ENCODE measurements around the gene MGAT4D.
"Not testable (repeated sequence)": the region's sequence is repeated elsewhere in the genome, so short reads cannot be mapped to it uniquely, and the experiment has no call there.

The MGAT4D gene

GRCh38 chr4:140450352-140450751 lies 47.7 kb downstream of the MGAT4D start:
- TF ChIP-seq, protein P1, sequence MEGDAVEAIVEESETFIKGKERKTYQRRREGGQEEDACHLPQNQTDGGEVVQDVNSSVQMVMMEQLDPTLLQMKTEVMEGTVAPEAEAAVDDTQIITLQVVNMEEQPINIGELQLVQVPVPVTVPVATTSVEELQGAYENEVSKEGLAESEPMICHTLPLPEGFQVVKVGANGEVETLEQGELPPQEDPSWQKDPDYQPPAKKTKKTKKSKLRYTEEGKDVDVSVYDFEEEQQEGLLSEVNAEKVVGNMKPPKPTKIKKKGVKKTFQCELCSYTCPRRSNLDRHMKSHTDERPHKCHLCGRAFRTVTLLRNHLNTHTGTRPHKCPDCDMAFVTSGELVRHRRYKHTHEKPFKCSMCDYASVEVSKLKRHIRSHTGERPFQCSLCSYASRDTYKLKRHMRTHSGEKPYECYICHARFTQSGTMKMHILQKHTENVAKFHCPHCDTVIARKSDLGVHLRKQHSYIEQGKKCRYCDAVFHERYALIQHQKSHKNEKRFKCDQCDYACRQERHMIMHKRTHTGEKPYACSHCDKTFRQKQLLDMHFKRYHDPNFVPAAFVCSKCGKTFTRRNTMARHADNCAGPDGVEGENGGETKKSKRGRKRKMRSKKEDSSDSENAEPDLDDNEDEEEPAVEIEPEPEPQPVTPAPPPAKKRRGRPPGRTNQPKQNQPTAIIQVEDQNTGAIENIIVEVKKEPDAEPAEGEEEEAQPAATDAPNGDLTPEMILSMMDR (IDR thresholded peaks at IDR 0.05; ENCODE audit: low read depth, low read length) = no peak
- TF ChIP-seq POLR2A (IDR thresholded peaks at IDR 0.05; ENCODE audit: extremely low read depth, insufficient read length) = no peak
- TF ChIP-seq, protein P2, sequence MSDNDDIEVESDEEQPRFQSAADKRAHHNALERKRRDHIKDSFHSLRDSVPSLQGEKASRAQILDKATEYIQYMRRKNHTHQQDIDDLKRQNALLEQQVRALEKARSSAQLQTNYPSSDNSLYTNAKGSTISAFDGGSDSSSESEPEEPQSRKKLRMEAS (IDR thresholded peaks at IDR 0.05; ENCODE audit: low read depth, low read length) = no peak
- no peak for TF ChIP-seq MYC (IDR thresholded peaks at IDR 0.05; ENCODE audit: low read depth, low read length)
- H3K4me3 ChIP-seq (ENCODE audit: low read depth, low read length) = no peak overlapping the region
- no peak for DNase-seq (ENCODE audit: low read depth)

GRCh38 chr4:140448830-140449229 lies 49.3 kb downstream of the MGAT4D start:
- no peak for DNase-seq (ENCODE audit: low read depth)
- H3K4me3 ChIP-seq (ENCODE audit: low read depth, low read length) = no peak overlapping the region
- TF ChIP-seq, protein P1 (IDR thresholded peaks at IDR 0.05; ENCODE audit: low read depth, low read length) = no peak
- TF ChIP-seq, protein P2 (IDR thresholded peaks at IDR 0.05; ENCODE audit: low read depth, low read length) = no peak
- TF ChIP-seq POLR2A (IDR thresholded peaks at IDR 0.05; ENCODE audit: extremely low read depth, insufficient read length) = no peak
- no peak for TF ChIP-seq MYC (IDR thresholded peaks at IDR 0.05; ENCODE audit: low read depth, low read length)

DNA sequence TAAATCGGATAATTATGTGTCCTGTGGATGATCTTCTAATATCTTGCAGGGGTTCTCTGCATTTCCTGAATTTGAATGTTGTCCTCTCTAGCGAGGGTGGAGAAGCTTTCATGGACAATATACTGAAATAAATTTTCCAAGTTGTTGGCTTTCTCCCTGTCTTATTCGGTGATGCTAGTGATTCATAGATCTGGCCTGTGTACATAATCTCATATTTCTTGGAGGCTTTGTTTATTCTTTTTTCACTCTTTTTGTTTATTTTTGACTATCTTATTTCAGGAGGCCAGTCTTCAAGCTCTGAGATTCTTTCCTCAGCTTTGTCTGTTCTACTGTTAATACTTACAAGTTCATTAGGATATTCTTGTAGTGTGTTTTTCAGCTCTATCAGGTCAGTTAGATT lies 49.9 kb downstream of the MGAT4D start:
- no peak overlapping the region for H3K4me3 ChIP-seq (ENCODE audit: low read depth, low read length)

GRCh38 chr4:140444347-140444746 lies 53.7 kb downstream of the MGAT4D start:
- not testable (repeated sequence) for H3K4me3 ChIP-seq (ENCODE audit: low read depth, low read length); DNase-seq (ENCODE audit: low read depth)

More for the DNA sequence above, 49.9 kb downstream of the MGAT4D start:
- DNase-seq (ENCODE audit: low read depth) = no peak
- TF ChIP-seq MYC (IDR thresholded peaks at IDR 0.05; ENCODE audit: low read depth, low read length) (no peak), POLR2A (IDR thresholded peaks at IDR 0.05; ENCODE audit: extremely low read depth, insufficient read length) (no peak)
- TF ChIP-seq, protein P2 (IDR thresholded peaks at IDR 0.05; ENCODE audit: low read depth, low read length) = no peak
- TF ChIP-seq, protein P1 (IDR thresholded peaks at IDR 0.05; ENCODE audit: low read depth, low read length) = no peak

DNA sequence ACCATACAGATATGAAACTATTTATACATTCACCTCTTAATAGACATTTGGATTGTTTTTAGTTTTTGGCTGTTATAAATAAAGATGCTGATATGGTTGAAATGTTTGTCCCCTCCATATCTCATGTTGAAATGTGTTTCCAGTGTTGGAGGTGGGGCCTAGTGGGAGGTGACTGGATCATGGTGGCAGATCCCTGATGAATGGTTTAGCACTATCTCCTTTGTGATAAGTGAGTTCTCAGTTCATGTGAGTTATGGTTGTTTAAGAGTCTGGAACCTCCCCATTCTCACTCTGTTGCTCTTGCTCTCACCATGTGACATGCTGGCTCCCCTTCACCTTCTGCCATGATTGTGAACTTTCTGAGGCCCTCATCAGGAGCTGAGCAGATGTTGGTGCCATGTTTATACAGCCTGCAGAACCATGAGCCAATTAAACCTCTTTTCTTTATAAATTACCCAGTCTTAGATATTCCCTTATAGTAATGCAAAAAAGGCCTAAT lies 58.4 kb downstream of the MGAT4D start:
- TF ChIP-seq, protein P1 (IDR thresholded peaks at IDR 0.05; ENCODE audit: low read depth, low read length) = no peak
- TF ChIP-seq MYC (IDR thresholded peaks at IDR 0.05; ENCODE audit: low read depth, low read length) (no peak), POLR2A (IDR thresholded peaks at IDR 0.05; ENCODE audit: extremely low read depth, insufficient read length) (no peak)
- TF ChIP-seq, protein P2 (IDR thresholded peaks at IDR 0.05; ENCODE audit: low read depth, low read length) = no peak
- no peak overlapping the region for H3K4me3 ChIP-seq (ENCODE audit: low read depth, low read length)
- DNase-seq (ENCODE audit: low read depth) = no peak

GRCh38 chr4:140427919-140428471 lies 70.1 kb downstream of the MGAT4D start:
- TF ChIP-seq, protein P2 (IDR thresholded peaks at IDR 0.05; ENCODE audit: low read depth, low read length) = no peak
- TF ChIP-seq, protein P1 (IDR thresholded peaks at IDR 0.05; ENCODE audit: low read depth, low read length) = no peak
- TF ChIP-seq POLR2A (IDR thresholded peaks at IDR 0.05; ENCODE audit: extremely low read depth, insufficient read length) = no peak
- no peak for TF ChIP-seq MYC (IDR thresholded peaks at IDR 0.05; ENCODE audit: low read depth, low read length)
- peak overlapping the region; percentile 68 for H3K4me3 ChIP-seq (ENCODE audit: low read depth, low read length)
- peak; percentile 34 for DNase-seq (ENCODE audit: low read depth)

Measured in NB4 (cell line).